Measurements from ENCODE around the gene TANGO6. TPM values are rescaled to one million over a fixed set of nuclear protein-coding genes. Genes with fewer than 3 reads are reported as not detected.

TANGO6 gene
- 10 to 100 TPM in 1 of 2 donors, 1 to 10 TPM in 1; 6.4 to 10.9 TPM for total RNA-seq

GRCh38 chr16:68843482-68844210 lies at the start of gene TANGO6:
Gene TANGO6, plus strand, starts transcription at chr16:68843531. Its CDS starts 87 bp downstream, at chr16:68843618.
- Histone ChIP-seq H3K27me3 (no peaks in the 10 kb centered on the region), H3K4me1 (peaks cover 0 to 10% of the 10 kb centered on the region in 2 donors), H3K27ac (peak within 1 kb of the TSS; percentile 83 to 86), H3K4me3 (peak within 1 kb of the TSS; percentile 84 to 87), H3K9me3 (no peaks in the 10 kb centered on the region), H3K36me3 (no peaks in the 10 kb centered on the region)
- peak in 1 of 2 donors; percentile 17 for TF ChIP-seq CTCF (IDR thresholded peaks at IDR 0.05)
- peak; percentile 83 for DNase-seq (ENCODE audit: low spot score)

GRCh38 chr16:68798398-68798797 lies 44.9 kb upstream of the TANGO6 start:
- Histone ChIP-seq H3K4me1 (no peaks in the 10 kb centered on the region), H3K36me3 (no peaks in the 10 kb centered on the region), H3K27ac (no peak overlapping the region), H3K27me3 (no peaks in the 10 kb centered on the region), H3K4me3 (no peak overlapping the region), H3K9me3 (no peaks in the 10 kb centered on the region)
- DNase-seq (ENCODE audit: low spot score) = no peak
- TF ChIP-seq CTCF (IDR thresholded peaks at IDR 0.05) = no peak

GRCh38 chr16:68800257-68800875 lies 43.0 kb upstream of the TANGO6 start:
- no peaks in the 10 kb centered on the region for H3K4me1 ChIP-seq
- no peaks in the 10 kb centered on the region for H3K9me3 ChIP-seq
- no peaks in the 10 kb centered on the region for H3K27me3 ChIP-seq
- peak in 1 of 2 donors; percentile 55 for TF ChIP-seq CTCF (IDR thresholded peaks at IDR 0.05)
- no peak overlapping the region for H3K4me3 ChIP-seq
- H3K27ac ChIP-seq = no peak overlapping the region
- H3K36me3 ChIP-seq = no peaks in the 10 kb centered on the region
- DNase-seq (ENCODE audit: low spot score) = no peak

- DNase-seq (ENCODE audit: low spot score) = no peak
- Histone ChIP-seq H3K27me3 (no peaks in the 10 kb centered on the region), H3K27ac (no peak overlapping the region), H3K4me3 (no peak overlapping the region), H3K36me3 (no peaks in the 10 kb centered on the region), H3K9me3 (no peaks in the 10 kb centered on the region), H3K4me1 (no peaks in the 10 kb centered on the region)
- no peak for TF ChIP-seq CTCF (IDR thresholded peaks at IDR 0.05)
Observed at GRCh38 chr16:68802190-68802589, 41.1 kb upstream of the TANGO6 start.

- DNase-seq (ENCODE audit: low spot score) = no peak
- H3K27me3 ChIP-seq = no peaks in the 10 kb centered on the region
- no peak for TF ChIP-seq CTCF (IDR thresholded peaks at IDR 0.05)
- H3K36me3 ChIP-seq = no peaks in the 10 kb centered on the region
- no peak overlapping the region for H3K4me3 ChIP-seq
- H3K27ac ChIP-seq = no peak overlapping the region
- H3K4me1 ChIP-seq = no peaks in the 10 kb centered on the region
- no peaks in the 10 kb centered on the region for H3K9me3 ChIP-seq
Observed at GRCh38 chr16:68806422-68806821, 36.9 kb upstream of the TANGO6 start.

Measured in right atrium auricular region (tissue), 2 donors.